Osteoblast (primary cell): ENCODE data around the gene CACNA1I. TPM values are rescaled to one million over a fixed set of nuclear protein-coding genes. Genes with fewer than 3 reads are reported as not detected.

Source experiments
- DNase-seq: peaks from one replicate; pipeline ENCODE4 v3.0.0; 2011; ENCODE audit warnings: low spot score, mixed read lengths; ENCODE audit not compliant: insufficient read length; ENCODE audit errors: missing footprints
- H2AFZ ChIP-seq: 2 replicates; pipeline ENCODE4 v1.6.0; 2011; ENCODE audit warnings: mild to moderate bottlenecking, low read length
- H3K27ac ChIP-seq: 2 replicates; pipeline ENCODE4 v1.5.1; 2011; ENCODE audit warnings: mild to moderate bottlenecking, low read depth, low read length, moderate library complexity
- H3K27me3 ChIP-seq: 2 replicates; pipeline ENCODE4 v1.6.0; 2012; ENCODE audit warnings: mild to moderate bottlenecking, control low read depth, inconsistent platforms, low read length, moderate library complexity; ENCODE audit not compliant: insufficient read depth
- H3K36me3 ChIP-seq: 2 replicates; pipeline ENCODE4 v1.5.1; 2011; ENCODE audit warnings: mild to moderate bottlenecking, low read length, control low read depth, moderate library complexity; ENCODE audit not compliant: insufficient read depth
- H3K4me1 ChIP-seq: 2 replicates; pipeline ENCODE4 v1.5.1; 2011; ENCODE audit warnings: mild to moderate bottlenecking, low read length, control low read depth, moderate library complexity; ENCODE audit not compliant: insufficient read depth
- H3K4me2 ChIP-seq: 2 replicates; pipeline ENCODE4 v1.6.0; 2011; ENCODE audit warnings: mild to moderate bottlenecking, low read length; ENCODE audit not compliant: insufficient read depth
- H3K4me3 ChIP-seq: fragments of 200-600 bp; sonication (generic); 3 replicates; pipeline ENCODE4 v1.5.1; 2012; ENCODE audit warnings: mild to moderate bottlenecking, low read length, inconsistent platforms; ENCODE audit not compliant: insufficient read depth
- H3K79me2 ChIP-seq: 2 replicates; pipeline ENCODE4 v1.6.0; 2012; ENCODE audit warnings: mild to moderate bottlenecking, low read length, control low read depth, inconsistent platforms; ENCODE audit not compliant: insufficient read depth
- H3K9me3 ChIP-seq: 2 replicates; pipeline ENCODE4 v1.5.1; 2011; ENCODE audit warnings: low read depth, low read length, control low read depth
- H4K20me1 ChIP-seq: 2 replicates; pipeline ENCODE4 v1.6.0; 2012; ENCODE audit warnings: mild to moderate bottlenecking, low read length, control low read depth; ENCODE audit not compliant: insufficient read depth
- total RNA-seq: library from RNA; depleted of rRNA; stranded (reverse); fragments of >200 nt; gene quantifications from 2 replicates; pipeline ENCODE4 v1.2.3, GENCODE V29; 2012
- TF ChIP-seq, protein P1 (sequence below): IDR thresholded peaks from 2 replicates; pipeline ENCODE4 v1.5.1; 2011; ENCODE audit warnings: mild to moderate bottlenecking, low read depth, low read length, moderate library complexity; ENCODE audit errors: extremely low read depth

The CACNA1I gene
- total RNA-seq, 1 donor, result under 0.01 TPM

DNA sequence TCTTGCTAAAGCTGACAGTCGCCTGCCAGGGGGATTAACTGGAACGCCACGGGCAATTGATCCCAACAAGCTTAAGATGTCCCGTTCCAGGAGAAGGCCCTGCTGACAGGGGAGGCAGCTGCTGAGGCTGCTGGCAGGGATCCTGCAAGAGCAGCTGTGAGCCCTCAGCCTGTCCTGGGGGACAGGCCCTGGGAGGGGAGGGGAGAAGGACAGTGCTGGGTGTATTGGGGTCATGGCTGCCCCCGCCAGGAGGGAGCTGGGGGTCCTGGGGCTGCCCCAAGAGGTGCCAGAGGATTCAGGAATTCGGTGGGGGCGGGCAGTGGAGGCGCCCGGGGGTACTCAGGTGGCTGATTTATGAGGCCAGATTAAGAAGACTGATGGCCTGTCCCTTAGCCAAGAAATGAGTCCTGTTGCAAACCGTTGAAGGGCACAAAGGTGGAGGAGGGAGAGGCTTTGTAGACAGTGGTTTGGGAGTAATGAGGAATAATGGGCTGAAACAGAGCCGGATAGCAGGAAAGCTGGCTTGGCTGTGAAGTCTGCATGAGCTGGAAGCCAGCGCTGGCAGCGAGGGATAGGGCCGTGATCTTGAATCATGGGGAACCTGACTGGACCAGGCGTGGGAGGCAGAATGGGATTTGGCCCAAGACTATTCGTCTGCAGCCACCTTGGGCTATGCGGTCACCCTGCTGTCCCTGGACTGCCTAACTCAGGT, 133.5 kb downstream of the CACNA1I start:
- Histone ChIP-seq H3K36me3 (no peaks in the 10 kb centered on the region), H3K79me2 (no peaks in the 10 kb centered on the region), H3K4me1 (no peaks in the 10 kb centered on the region), H3K9me3 (no peaks in the 10 kb centered on the region), H3K4me3 (no peak overlapping the region), H3K27ac (no peak overlapping the region), H4K20me1 (no peaks in the 10 kb centered on the region), H2AFZ (no peak overlapping the region), H3K4me2 (no peak overlapping the region), H3K27me3 (peaks cover 7% of the 10 kb centered on the region)
- TF ChIP-seq, protein P1, sequence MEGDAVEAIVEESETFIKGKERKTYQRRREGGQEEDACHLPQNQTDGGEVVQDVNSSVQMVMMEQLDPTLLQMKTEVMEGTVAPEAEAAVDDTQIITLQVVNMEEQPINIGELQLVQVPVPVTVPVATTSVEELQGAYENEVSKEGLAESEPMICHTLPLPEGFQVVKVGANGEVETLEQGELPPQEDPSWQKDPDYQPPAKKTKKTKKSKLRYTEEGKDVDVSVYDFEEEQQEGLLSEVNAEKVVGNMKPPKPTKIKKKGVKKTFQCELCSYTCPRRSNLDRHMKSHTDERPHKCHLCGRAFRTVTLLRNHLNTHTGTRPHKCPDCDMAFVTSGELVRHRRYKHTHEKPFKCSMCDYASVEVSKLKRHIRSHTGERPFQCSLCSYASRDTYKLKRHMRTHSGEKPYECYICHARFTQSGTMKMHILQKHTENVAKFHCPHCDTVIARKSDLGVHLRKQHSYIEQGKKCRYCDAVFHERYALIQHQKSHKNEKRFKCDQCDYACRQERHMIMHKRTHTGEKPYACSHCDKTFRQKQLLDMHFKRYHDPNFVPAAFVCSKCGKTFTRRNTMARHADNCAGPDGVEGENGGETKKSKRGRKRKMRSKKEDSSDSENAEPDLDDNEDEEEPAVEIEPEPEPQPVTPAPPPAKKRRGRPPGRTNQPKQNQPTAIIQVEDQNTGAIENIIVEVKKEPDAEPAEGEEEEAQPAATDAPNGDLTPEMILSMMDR, result no peak
- DNase-seq, result no peak

DNA sequence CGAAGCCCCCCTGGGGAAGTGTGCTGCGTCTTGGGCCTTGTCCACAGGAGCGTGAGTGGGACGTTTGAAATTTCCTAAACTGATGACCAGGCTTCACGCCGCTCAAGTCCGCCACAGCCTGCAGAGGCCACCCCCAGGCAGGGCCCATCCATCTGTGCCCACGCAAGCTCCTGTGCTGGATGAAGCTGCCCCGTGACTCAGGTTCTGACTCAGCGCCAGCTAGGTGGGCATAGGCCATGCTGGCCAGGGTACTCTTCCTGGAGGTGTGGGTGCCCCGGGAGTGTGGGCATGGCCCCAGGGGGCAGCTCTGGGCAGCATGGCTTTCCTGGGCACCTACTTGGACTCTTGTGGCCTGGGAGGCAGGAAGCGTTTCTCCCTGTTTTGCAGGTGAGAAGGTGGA, 134.8 kb downstream of the CACNA1I start:
- H2AFZ ChIP-seq, result no peak overlapping the region
- TF ChIP-seq, protein P1, result no peak
- peaks cover 15% of the 10 kb centered on the region for H3K27me3 ChIP-seq

DNA sequence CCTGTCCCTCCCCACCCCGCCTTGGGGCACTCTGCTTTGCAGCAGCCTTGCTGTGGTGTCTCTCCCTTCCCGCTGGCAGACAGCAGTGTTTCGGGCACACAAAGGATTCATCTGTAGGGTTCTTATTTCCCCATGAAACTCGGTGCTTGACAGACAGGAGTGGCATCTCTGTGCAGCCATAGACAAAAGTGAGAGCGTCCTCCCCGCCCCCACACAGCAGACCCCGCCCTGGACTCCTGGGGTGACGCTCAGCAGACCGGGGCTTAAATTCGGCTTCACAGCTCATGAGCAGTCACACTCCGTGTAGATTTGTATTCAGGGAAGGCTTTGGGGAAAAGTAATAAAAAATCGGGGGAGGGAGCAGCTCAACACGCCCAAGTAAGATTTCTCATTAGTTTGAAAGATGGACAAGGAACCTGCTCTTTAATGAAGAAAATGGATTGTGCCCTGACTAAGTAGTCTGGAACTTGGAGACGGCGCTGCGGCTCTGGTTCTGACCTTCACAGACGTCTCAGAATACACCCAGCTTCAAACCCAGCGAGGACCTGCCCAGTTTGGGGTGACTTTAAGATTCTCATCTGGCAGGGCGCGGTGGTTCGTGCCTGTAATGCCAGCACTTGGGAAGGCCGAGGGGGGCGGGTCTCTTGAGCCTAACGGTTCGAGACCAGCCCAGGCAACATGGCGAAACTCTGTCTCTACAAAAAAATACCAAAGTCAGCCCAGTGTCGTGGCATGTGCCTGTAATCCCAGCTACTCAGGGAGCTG, 136.0 kb downstream of the CACNA1I start:
- Histone ChIP-seq H3K4me1 (no peaks in the 10 kb centered on the region), H2AFZ (no peak overlapping the region), H3K9me3 (no peaks in the 10 kb centered on the region), H3K36me3 (no peaks in the 10 kb centered on the region), H3K27me3 (peaks cover 18% of the 10 kb centered on the region), H3K4me2 (no peak overlapping the region), H3K27ac (no peak overlapping the region), H4K20me1 (no peaks in the 10 kb centered on the region), H3K4me3 (no peak overlapping the region), H3K79me2 (no peaks in the 10 kb centered on the region)
- DNase-seq, result no peak
- TF ChIP-seq, protein P1, result no peak

More for the DNA sequence above, 134.8 kb downstream of the CACNA1I start:
- Histone ChIP-seq H3K4me3 (no peak overlapping the region), H3K79me2 (no peaks in the 10 kb centered on the region), H3K4me2 (no peak overlapping the region), H3K27ac (no peak overlapping the region), H3K4me1 (no peaks in the 10 kb centered on the region), H3K36me3 (no peaks in the 10 kb centered on the region), H4K20me1 (no peaks in the 10 kb centered on the region), H3K9me3 (no peaks in the 10 kb centered on the region)
- DNase-seq, result no peak

DNA sequence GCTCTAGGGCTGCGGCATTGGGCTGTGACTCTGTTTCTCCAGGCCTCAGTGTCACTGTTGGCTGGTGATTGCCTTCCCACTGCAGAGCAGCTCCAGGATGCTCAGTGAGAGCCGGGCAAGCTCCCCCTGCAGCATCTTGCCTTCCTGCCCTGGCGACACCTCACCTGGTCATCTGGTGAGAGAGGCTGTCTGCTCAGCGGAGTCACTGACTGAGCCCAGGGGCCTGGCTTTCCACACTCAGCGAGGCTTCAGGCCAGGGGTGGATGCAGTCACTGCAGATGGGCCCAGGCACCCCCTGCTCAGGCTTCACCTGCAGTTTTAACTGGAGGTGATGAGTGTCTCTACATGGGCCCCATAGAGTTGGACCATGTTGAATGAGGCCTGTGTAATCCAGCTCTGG, 136.8 kb downstream of the CACNA1I start:
- Histone ChIP-seq H4K20me1 (no peaks in the 10 kb centered on the region), H3K4me3 (no peak overlapping the region), H3K27me3 (peaks cover 20% of the 10 kb centered on the region), H3K9me3 (no peaks in the 10 kb centered on the region), H3K36me3 (no peaks in the 10 kb centered on the region), H3K4me2 (no peak overlapping the region), H3K27ac (no peak overlapping the region), H2AFZ (no peak overlapping the region), H3K79me2 (no peaks in the 10 kb centered on the region), H3K4me1 (no peaks in the 10 kb centered on the region)
- DNase-seq, result no peak
- TF ChIP-seq, protein P1, result no peak
